CD4-positive, alpha-beta T cell (primary cell): ENCODE data around the gene NVL. TPM values are rescaled to one million over a fixed set of nuclear protein-coding genes. Genes with fewer than 3 reads are reported as not detected.
A peak's percentile ranks its signal among the peaks of the same experiment; 100 is the strongest.

ENCODE experiments used
- ATAC-seq: fragments of 200-7000 bp; cut with Tn5 transposase; one replicate; pipeline ENCODE4 v1.10.0; 2022; ENCODE audit warnings: mild to moderate bottlenecking; ENCODE audit not compliant: poor library complexity
- CTCF ChIA-PET: fragments of 350-600 bp; sonication (Branson Sonifier 250); formaldehyde crosslinking; loops from one replicate; lab custom pipeline; 2021; ENCODE audit warnings: antibody characterized with exemption, inconsistent platforms; lab: Charles Lee
- POLR2A ChIA-PET: fragments of 350-600 bp; sonication (Branson Sonifier 250); formaldehyde crosslinking; loops from one replicate; lab custom pipeline; 2021; ENCODE audit warnings: antibody characterized with exemption, inconsistent platforms; lab: Charles Lee
- DNase-seq, 14 experiments: peaks; one replicate each; pipeline ENCODE4 v3.0.0-alpha.2; 2013 to 2020; ENCODE audit warnings: mixed read lengths in 2 of 14
- H3K27ac ChIP-seq, 2 donors: one replicate each; pipeline versions ENCODE4 v1.5.1 to v1.7.0; 2013; ENCODE audit warnings: low read length in 2 of 2, low read depth in 1 of 2, mild to moderate bottlenecking in 1 of 2
- H3K27me3 ChIP-seq, 2 experiments: 1 replicate in 1 of 2; 2 replicates in 1 of 2; pipeline versions ENCODE4 v1.6.1 to v1.7.0; 2013; ENCODE audit warnings: low read length in 2 of 2, control low read depth in 1 of 2, mild to moderate bottlenecking in 1 of 2, moderate library complexity in 1 of 2; ENCODE audit not compliant: insufficient read depth in 2 of 2, control insufficient read depth in 1 of 2
- H3K36me3 ChIP-seq: one replicate; pipeline ENCODE4 v1.6.1; 2013; ENCODE audit warnings: low read length, control low read depth; ENCODE audit not compliant: insufficient read depth
- H3K4me1 ChIP-seq: one replicate; pipeline ENCODE4 v1.6.1; 2013; ENCODE audit warnings: low read length, control low read depth; ENCODE audit not compliant: insufficient read depth
- H3K4me3 ChIP-seq: one replicate; pipeline ENCODE4 v1.5.1; 2013; ENCODE audit warnings: mild to moderate bottlenecking, low read length, moderate library complexity
- H3K9me3 ChIP-seq, 2 experiments: 1 replicate in 1 of 2; 2 replicates in 1 of 2; pipeline versions ENCODE4 v1.6.1 to v1.7.0; 2013; ENCODE audit warnings: low read length in 2 of 2, mild to moderate bottlenecking in 2 of 2, control low read depth in 1 of 2, moderate library complexity in 1 of 2; ENCODE audit not compliant: control insufficient read depth in 1 of 2, insufficient read depth in 1 of 2
- H3K27ac Mint-ChIP-seq: one replicate; pipeline ENCODE4 v1.8.0; 2020; ENCODE audit warnings: mixed read lengths
- H3K27me3 Mint-ChIP-seq: one replicate; pipeline ENCODE4 v1.8.0; 2021; ENCODE audit warnings: mixed read lengths
- H3K36me3 Mint-ChIP-seq: one replicate; pipeline ENCODE4 v1.8.0; 2021; ENCODE audit warnings: low read depth, mixed read lengths
- H3K4me1 Mint-ChIP-seq: one replicate; pipeline ENCODE4 v1.8.0; 2021; ENCODE audit warnings: low read depth, mixed read lengths
- H3K4me3 Mint-ChIP-seq: one replicate; pipeline ENCODE4 v1.8.0; 2020; ENCODE audit warnings: mild to moderate bottlenecking, mixed read lengths
- H3K9me3 Mint-ChIP-seq: one replicate; pipeline ENCODE4 v1.8.0; 2020; ENCODE audit warnings: mixed read lengths
- intact Hi-C, 2 experiments: fragments of 100-400 bp; cut with DNase I in 1 of 2; cut with micrococcal nuclease in 1 of 2; formaldehyde crosslinking; loops; one replicate each; pipeline versions ENCODE4 v1.15.1 to v1.9.0; 2023 to 2025; cut with DNase I, micrococcal nuclease
- total RNA-seq, 174 experiments: library from RNA in 2 of 174; stranded (reverse) in 2 of 174; gene quantifications; one replicate each; pipeline ENCODE4 v1.2.3 and lab custom pipeline; 2021 to 2026
- TF ChIP-seq, protein P1 (sequence below): fragments of 200-600 bp; IDR thresholded peaks from one replicate; pipeline ENCODE4 v1.8.0; 2022; ENCODE audit warnings: antibody characterized with exemption, mild to moderate bottlenecking

Gene NVL
- total RNA-seq, 2 experiments from 2014 or later, result 14.9 to 18.5 TPM

DNA sequence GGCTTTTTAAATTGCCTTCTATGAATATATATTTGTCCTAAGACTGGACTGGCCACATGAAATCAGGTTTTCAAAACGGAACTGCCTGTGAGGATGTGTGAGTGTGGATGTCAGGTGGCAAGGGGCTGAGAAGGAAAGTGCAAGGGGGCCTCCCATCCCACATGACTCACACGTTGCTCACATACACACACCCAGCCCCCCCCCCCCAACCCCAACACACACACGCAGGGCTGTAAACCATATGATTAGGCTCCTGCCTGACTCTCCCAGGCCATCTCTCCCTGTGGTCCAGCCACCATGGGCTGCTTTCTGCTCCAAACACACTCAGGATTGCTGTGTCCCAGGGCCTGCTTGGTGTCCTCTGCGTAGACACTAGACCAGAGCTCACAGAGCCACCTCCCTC lies 124.5 kb downstream of the NVL start:
- no peak overlapping the region for H3K4me3 ChIP-seq
- H3K36me3 Mint-ChIP-seq, result no peaks in the 10 kb centered on the region
- H3K9me3 Mint-ChIP-seq, result no peaks in the 10 kb centered on the region
- intact Hi-C loops, result no loop called here
- H3K4me1 Mint-ChIP-seq, result peaks cover 13% of the 10 kb centered on the region
- no peak overlapping the region for H3K27ac Mint-ChIP-seq
- ChIA-PET POLR2A (no interaction called here), CTCF (no interaction called here)
- H3K36me3 ChIP-seq, result no peaks in the 10 kb centered on the region
- H3K9me3 ChIP-seq, result no peaks in the 10 kb centered on the region
- ATAC-seq (peak; percentile 62), DNase-seq (peak in 5 of 14 experiments; percentile 7 to 75 (median 52))
- peaks cover 12% of the 10 kb centered on the region for H3K4me1 ChIP-seq
- H3K27me3 Mint-ChIP-seq, result no peaks in the 10 kb centered on the region
- no peak overlapping the region for H3K27ac ChIP-seq
- H3K27me3 ChIP-seq, result no peaks in the 10 kb centered on the region
- H3K4me3 Mint-ChIP-seq, result no peak overlapping the region
- TF ChIP-seq, protein P1, sequence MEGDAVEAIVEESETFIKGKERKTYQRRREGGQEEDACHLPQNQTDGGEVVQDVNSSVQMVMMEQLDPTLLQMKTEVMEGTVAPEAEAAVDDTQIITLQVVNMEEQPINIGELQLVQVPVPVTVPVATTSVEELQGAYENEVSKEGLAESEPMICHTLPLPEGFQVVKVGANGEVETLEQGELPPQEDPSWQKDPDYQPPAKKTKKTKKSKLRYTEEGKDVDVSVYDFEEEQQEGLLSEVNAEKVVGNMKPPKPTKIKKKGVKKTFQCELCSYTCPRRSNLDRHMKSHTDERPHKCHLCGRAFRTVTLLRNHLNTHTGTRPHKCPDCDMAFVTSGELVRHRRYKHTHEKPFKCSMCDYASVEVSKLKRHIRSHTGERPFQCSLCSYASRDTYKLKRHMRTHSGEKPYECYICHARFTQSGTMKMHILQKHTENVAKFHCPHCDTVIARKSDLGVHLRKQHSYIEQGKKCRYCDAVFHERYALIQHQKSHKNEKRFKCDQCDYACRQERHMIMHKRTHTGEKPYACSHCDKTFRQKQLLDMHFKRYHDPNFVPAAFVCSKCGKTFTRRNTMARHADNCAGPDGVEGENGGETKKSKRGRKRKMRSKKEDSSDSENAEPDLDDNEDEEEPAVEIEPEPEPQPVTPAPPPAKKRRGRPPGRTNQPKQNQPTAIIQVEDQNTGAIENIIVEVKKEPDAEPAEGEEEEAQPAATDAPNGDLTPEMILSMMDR, result no peak

DNA sequence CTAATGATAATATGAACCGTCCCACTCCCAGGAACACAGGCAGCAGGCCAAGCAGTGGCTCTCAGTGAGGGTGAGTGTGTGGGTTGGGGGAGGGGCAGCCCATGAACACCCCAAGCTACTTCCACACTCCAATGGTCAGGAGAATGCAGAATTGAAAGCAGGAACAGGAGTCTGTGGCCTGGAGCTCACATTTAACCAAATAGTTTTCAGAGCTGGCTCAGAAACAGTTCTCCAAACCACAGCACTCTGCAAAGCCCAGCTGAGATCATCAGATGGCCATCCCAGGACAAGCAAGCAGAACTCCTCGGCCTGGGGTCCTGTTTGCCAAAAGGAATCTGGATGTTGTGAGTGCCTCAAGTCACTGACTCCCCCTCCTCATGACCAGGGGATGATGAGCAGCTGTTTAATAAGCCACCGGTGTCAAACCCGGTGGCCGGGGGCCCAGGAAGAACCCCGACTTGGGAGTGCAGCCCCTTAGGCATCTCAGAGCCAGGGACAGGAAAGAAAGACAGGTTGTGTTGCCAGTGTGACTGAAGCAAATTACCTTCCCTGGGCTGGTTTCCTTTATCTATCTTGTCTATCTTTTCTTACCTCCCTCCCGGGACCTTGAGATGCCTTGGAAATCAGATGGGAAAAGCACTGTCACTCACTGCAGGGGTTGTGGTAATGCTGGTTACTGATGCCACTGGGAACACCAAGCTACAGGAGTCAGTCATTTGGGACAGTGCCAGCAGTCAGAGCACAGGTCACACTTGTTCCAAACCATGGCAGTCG lies 126.5 kb downstream of the NVL start:
- H3K4me1 Mint-ChIP-seq, result peaks cover 13% of the 10 kb centered on the region
- no peak overlapping the region for H3K27ac Mint-ChIP-seq
- no peak for ATAC-seq
- DNase-seq, result peak in 3 of 14 experiments; percentile 10 to 52 (median 50)
- intact Hi-C loops, result no loop called here
- H3K27me3 ChIP-seq, result no peaks in the 10 kb centered on the region
- H3K36me3 ChIP-seq, result no peaks in the 10 kb centered on the region
- ChIA-PET CTCF (interaction anchor here (0.6 to 1.4 kb wide), 2 partner anchors 31 to 219 kb away, joined by 3 read pairs; no protein-coding TSS in a partner anchor), POLR2A (no interaction called here)
- H3K9me3 ChIP-seq, result no peaks in the 10 kb centered on the region
- no peak overlapping the region for H3K4me3 ChIP-seq
- H3K4me3 Mint-ChIP-seq, result no peak overlapping the region
- TF ChIP-seq, protein P1, result no peak
- H3K27ac ChIP-seq, result no peak overlapping the region
- no peaks in the 10 kb centered on the region for H3K27me3 Mint-ChIP-seq
- no peaks in the 10 kb centered on the region for H3K9me3 Mint-ChIP-seq
- H3K36me3 Mint-ChIP-seq, result no peaks in the 10 kb centered on the region
- H3K4me1 ChIP-seq, result peaks cover 12% of the 10 kb centered on the region

DNA sequence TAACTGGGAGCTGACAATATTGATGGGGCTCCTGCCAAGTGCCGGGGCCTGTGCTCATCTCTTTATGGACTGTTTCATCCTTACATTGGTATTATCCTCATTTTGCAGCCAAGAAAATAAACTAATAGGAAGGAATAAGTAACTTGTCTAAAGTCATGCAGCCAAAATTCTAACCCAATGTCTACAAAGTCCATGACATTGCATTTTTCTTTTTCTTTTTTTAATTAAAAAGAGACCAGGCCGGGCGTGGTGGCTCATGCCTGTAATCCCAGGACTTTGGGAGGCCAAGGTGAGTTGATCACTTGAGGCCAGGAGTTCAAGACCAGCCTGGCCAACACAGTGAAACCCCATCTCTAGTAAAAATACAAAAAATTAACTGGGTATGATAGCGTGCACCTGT lies 128.1 kb downstream of the NVL start:
- ChIA-PET CTCF (no interaction called here), POLR2A (no interaction called here)
- Histone ChIP-seq H3K27ac (no peak overlapping the region), H3K4me3 (no peak overlapping the region), H3K9me3 (no peaks in the 10 kb centered on the region), H3K27me3 (no peaks in the 10 kb centered on the region), H3K36me3 (no peaks in the 10 kb centered on the region), H3K4me1 (peaks cover 12% of the 10 kb centered on the region)
- TF ChIP-seq, protein P1, result no peak
- Mint-ChIP-seq H3K4me1 (peaks cover 13% of the 10 kb centered on the region), H3K4me3 (no peak overlapping the region), H3K9me3 (no peaks in the 10 kb centered on the region), H3K27me3 (no peaks in the 10 kb centered on the region), H3K27ac (no peak overlapping the region), H3K36me3 (no peaks in the 10 kb centered on the region)
- ATAC-seq (no peak), DNase-seq (no peak)
- intact Hi-C loops, result no loop called here
